Spleen (tissue), 11 donors: Measurements from ENCODE around the gene CCSER2. TPM values are rescaled to one million over a fixed set of nuclear protein-coding genes. Genes with fewer than 3 reads are reported as not detected.

ENCODE experiments used
- DNase-seq: peaks from one replicate; pipeline ENCODE4 v3.0.0-alpha.2; 2020
- H3K27ac ChIP-seq, 8 donors: fragments of 200-600 bp; sonication (generic) in 7 of 8; 1 replicate in 4 of 8; 2 replicates in 4 of 8; pipeline versions ENCODE4 v1.5.0 to v1.8.0; 2016 to 2021; ENCODE audit warnings: inconsistent platforms in 4 of 8, mild to moderate bottlenecking in 4 of 8, moderate library complexity in 1 of 8
- H3K27me3 ChIP-seq, 7 donors: fragments of 200-600 bp; sonication (generic) in 6 of 7; replicated peaks in 1 of 7; 1 replicate in 4 of 7; 2 replicates in 3 of 7; pipeline versions ENCODE4 v1.5.0 to v1.8.0; 2016 to 2021; ENCODE audit warnings: inconsistent platforms in 3 of 7, mild to moderate bottlenecking in 1 of 7
- H3K36me3 ChIP-seq, 6 donors: fragments of 200-600 bp; sonication (generic) in 5 of 6; 1 replicate in 4 of 6; 2 replicates in 2 of 6; pipeline versions ENCODE4 v1.5.0 to v1.8.0; 2016 to 2021; ENCODE audit warnings: inconsistent platforms in 2 of 6
- H3K4me1 ChIP-seq, 6 donors: fragments of 200-600 bp; sonication (generic) in 5 of 6; 1 replicate in 3 of 6; 2 replicates in 3 of 6; pipeline versions ENCODE4 v1.5.0 to v1.8.0; 2016 to 2021; ENCODE audit warnings: inconsistent platforms in 3 of 6
- H3K4me3 ChIP-seq, 8 donors: fragments of 200-600 bp; sonication (generic) in 7 of 8; 1 replicate in 4 of 8; 2 replicates in 4 of 8; pipeline versions ENCODE4 v1.5.0 to v1.8.0; 2016 to 2021; ENCODE audit warnings: inconsistent platforms in 4 of 8, mild to moderate bottlenecking in 4 of 8, moderate library complexity in 2 of 8
- H3K9me3 ChIP-seq, 8 donors: fragments of 200-600 bp; sonication (generic) in 7 of 8; 1 replicate in 4 of 8; 2 replicates in 4 of 8; pipeline versions ENCODE4 v1.5.0 to v1.8.0; 2016 to 2021; ENCODE audit warnings: inconsistent platforms in 4 of 8
- CTCF ChIP-seq, 11 experiments: fragments of 200-600 bp in 7 of 11; fragments of 450-650 bp in 4 of 11; sonication (generic) in 4 of 11; IDR thresholded peaks in 8 of 11; conservative IDR thresholded peaks in 3 of 11; 1 replicate in 7 of 11; 2 replicates in 4 of 11; pipeline versions ENCODE4 v1.4.0 to v1.8.0; 2016 to 2021; ENCODE audit warnings: antibody characterized with exemption in 11 of 11, inconsistent platforms in 4 of 11, mild to moderate bottlenecking in 1 of 11
- POLR2A ChIP-seq, 3 donors: fragments of 450-650 bp; IDR thresholded peaks; one replicate each; pipeline ENCODE4 v1.5.1; 2017; ENCODE audit warnings: antibody characterized with exemption in 3 of 3, mild to moderate bottlenecking in 1 of 3
- POLR2AphosphoS5 ChIP-seq, 3 donors: sonication (generic); formaldehyde crosslinking; IDR thresholded peaks; one replicate each; pipeline ENCODE4 v1.5.1; 2017; ENCODE audit warnings: antibody characterized with exemption in 3 of 3
- whole genome bisulfite sequencing, 5 donors: extraction: QIAGEN DNeasy Blood & Tissue Kit in 3 of 5; methylation state at CpG; one replicate each; pipeline versions ENCODE4 v1.1.5 to v1.1.7; 2013 to 2018; 5-methylcytosine and 5-hydroxymethylcytosine counted together
- intact Hi-C: fragments of 100-400 bp; cut with DNase I; formaldehyde crosslinking; loops from one replicate; pipeline ENCODE4 v1.15.0; 2023; ENCODE audit warnings: low total_unique reads
- polyA plus RNA-seq, 3 donors: library from polyadenylated mRNA; stranded (reverse); fragments of 200-250 nt; gene quantifications; one replicate each; pipeline ENCODE4 v1.2.1, GENCODE V29; 2013
- total RNA-seq, 7 donors: library from RNA; depleted of rRNA in 3 of 7; stranded (reverse); fragments of >200 nt in 3 of 7; fragmentation: NEBNext Ultra II Directional in 4 of 7; extraction: Animal tissue kit (Norgen Biotek cat#: 25700) in 4 of 7; gene quantifications; one replicate each; pipeline versions ENCODE4 v1.1.0 to v1.2.1, GENCODE V29; 2016 to 2021
- donor health status: healthy with polysubstance abuse.
- donor health status: DM: no; HTN: no; CAD: no; lungs with moderate emphysema.
- donor health status: DM: no; HTN: no; CAD: no.
- donor health status: Bipolar disorder and iron deficiency.
- donor health status: healthy.
- donor health status: DM: no; HTN: no; CAD: no.
- donor health status: DM: yes; HTN: yes; CAD: no.

CCSER2 gene
- total and polyA plus RNA-seq, 10 donors: 5.3 to 61.4 (median 45.2) TPM

GRCh38 chr10:84388148-84388547 lies 59.8 kb downstream of the CCSER2 start:
- peaks cover 0 to 42% (median 0%) of the 10 kb centered on the region in 6 donors for H3K36me3 ChIP-seq
- no peak for TF ChIP-seq POLR2AphosphoS5 (IDR thresholded peaks at IDR 0.05)
- TF ChIP-seq POLR2A (IDR thresholded peaks at IDR 0.05): no peak
- no peak for TF ChIP-seq CTCF (IDR thresholded peaks at IDR 0.05 in 8 of 11, conservative IDR thresholded peaks at IDR 0.05 in 3 of 11)
- DNase-seq: no peak
- no peaks in the 10 kb centered on the region for H3K27me3 ChIP-seq
- intact Hi-C loops: no loop called here
- WGBS, 5 donors: 91 to 100% (median 95%) methylated on average over 1 of the region's 1 CpG
- H3K4me1 ChIP-seq: no peaks in the 10 kb centered on the region
- H3K27ac ChIP-seq: no peak overlapping the region
- H3K9me3 ChIP-seq: no peaks in the 10 kb centered on the region
- no peak overlapping the region for H3K4me3 ChIP-seq

GRCh38 chr10:84390364-84390763 lies 62.0 kb downstream of the CCSER2 start:
- TF ChIP-seq CTCF (IDR thresholded peaks at IDR 0.05 in 8 of 11, conservative IDR thresholded peaks at IDR 0.05 in 3 of 11) (no peak), POLR2A (IDR thresholded peaks at IDR 0.05) (no peak), POLR2AphosphoS5 (IDR thresholded peaks at IDR 0.05) (no peak)
- intact Hi-C loops: no loop called here

GRCh38 chr10:84391326-84391725 lies 62.9 kb downstream of the CCSER2 start:
- WGBS, 5 donors: 87 to 97% (median 96%) methylated on average over 4 of the region's 4 CpGs
- intact Hi-C loops: no loop called here
- peaks cover 0 to 36% (median 0%) of the 10 kb centered on the region in 6 donors for H3K36me3 ChIP-seq

More at GRCh38 chr10:84390364-84390763, 62.0 kb downstream of the CCSER2 start:
- no peak overlapping the region for H3K27ac ChIP-seq
- H3K4me3 ChIP-seq: no peak overlapping the region
- H3K27me3 ChIP-seq: no peaks in the 10 kb centered on the region
- DNase-seq: no peak
- peaks cover 0 to 30% (median 0%) of the 10 kb centered on the region in 6 donors for H3K36me3 ChIP-seq
- 93 to 98% (median 95%) methylated on average over 4 of the region's 4 CpGs for WGBS, 5 donors
- H3K9me3 ChIP-seq: peaks cover 0 to 1% (median 0%) of the 10 kb centered on the region in 8 donors
- H3K4me1 ChIP-seq: no peaks in the 10 kb centered on the region

GRCh38 chr10:84392181-84392580 lies 63.8 kb downstream of the CCSER2 start:
- intact Hi-C loops: no loop called here
- WGBS, 5 donors: 58 to 82% (median 76%) methylated on average over 2 of the region's 2 CpGs
- TF ChIP-seq CTCF (IDR thresholded peaks at IDR 0.05 in 8 of 11, conservative IDR thresholded peaks at IDR 0.05 in 3 of 11) (no peak), POLR2AphosphoS5 (IDR thresholded peaks at IDR 0.05) (no peak), POLR2A (IDR thresholded peaks at IDR 0.05) (no peak)

More at GRCh38 chr10:84391326-84391725, 62.9 kb downstream of the CCSER2 start:
- no peak for DNase-seq
- H3K27me3 ChIP-seq: no peaks in the 10 kb centered on the region
- H3K4me1 ChIP-seq: no peaks in the 10 kb centered on the region
- H3K27ac ChIP-seq: no peak overlapping the region
- no peak overlapping the region for H3K4me3 ChIP-seq
- H3K9me3 ChIP-seq: peaks cover 0 to 5% (median 0%) of the 10 kb centered on the region in 8 donors
- TF ChIP-seq CTCF (IDR thresholded peaks at IDR 0.05 in 8 of 11, conservative IDR thresholded peaks at IDR 0.05 in 3 of 11) (no peak), POLR2A (IDR thresholded peaks at IDR 0.05) (no peak), POLR2AphosphoS5 (IDR thresholded peaks at IDR 0.05) (no peak)

More at GRCh38 chr10:84392181-84392580, 63.8 kb downstream of the CCSER2 start:
- H3K4me3 ChIP-seq: no peak overlapping the region
- H3K27ac ChIP-seq: no peak overlapping the region
- H3K9me3 ChIP-seq: peaks cover 0 to 5% (median 0%) of the 10 kb centered on the region in 8 donors
- no peak for DNase-seq
- H3K27me3 ChIP-seq: no peaks in the 10 kb centered on the region
- no peaks in the 10 kb centered on the region for H3K4me1 ChIP-seq
- H3K36me3 ChIP-seq: peaks cover 0 to 36% (median 0%) of the 10 kb centered on the region in 6 donors
